GM12873 (cell line): Measurements from ENCODE around the gene FUZ.

ENCODE experiments used
- CTCF ChIP-seq: IDR thresholded peaks from 2 replicates; pipeline ENCODE4 v1.5.1; 2012; ENCODE audit warnings: low read depth, mild to moderate bottlenecking, moderate library complexity, low read length, control low read depth; ENCODE audit not compliant: insufficient read depth; ENCODE audit errors: missing control alignments

Gene FUZ

GRCh38 chr19:49761625-49762311 lies 51.3 kb downstream of the FUZ start:
- no peak for TF ChIP-seq CTCF

- TF ChIP-seq CTCF, result no peak
These were observed 51.9 kb downstream of the FUZ start for GRCh38 chr19:49761249-49761624.

GRCh38 chr19:49758292-49758691 lies 54.8 kb downstream of the FUZ start:
- no peak for TF ChIP-seq CTCF
